Neural cell (in vitro differentiated cells): ENCODE results near the gene HLF. TPM values are rescaled to one million over a fixed set of nuclear protein-coding genes. Genes with fewer than 3 reads are reported as not detected.

Experiments
- polyA plus RNA-seq: library from polyadenylated mRNA; depleted of rRNA; stranded (reverse); fragments of >200 nt; gene quantifications from 2 replicates; pipeline ENCODE4 v1.2.3, GENCODE V29; 2014

The HLF gene
- polyA plus RNA-seq, 1 donor from 2014 or later, result 0.71 TPM

Other genes starting within 250 kb of the HLF start
- gene MMD, start 156.9 kb downstream of the HLF start, polyA plus RNA-seq, result 96.1 and 111 TPM in 2 replicates
- gene SMIM36, start 246.5 kb downstream of the HLF start, polyA plus RNA-seq, result not detected in 2 replicates